ENCODE data around the gene ERN1.

- TF ChIP-seq, protein P1, sequence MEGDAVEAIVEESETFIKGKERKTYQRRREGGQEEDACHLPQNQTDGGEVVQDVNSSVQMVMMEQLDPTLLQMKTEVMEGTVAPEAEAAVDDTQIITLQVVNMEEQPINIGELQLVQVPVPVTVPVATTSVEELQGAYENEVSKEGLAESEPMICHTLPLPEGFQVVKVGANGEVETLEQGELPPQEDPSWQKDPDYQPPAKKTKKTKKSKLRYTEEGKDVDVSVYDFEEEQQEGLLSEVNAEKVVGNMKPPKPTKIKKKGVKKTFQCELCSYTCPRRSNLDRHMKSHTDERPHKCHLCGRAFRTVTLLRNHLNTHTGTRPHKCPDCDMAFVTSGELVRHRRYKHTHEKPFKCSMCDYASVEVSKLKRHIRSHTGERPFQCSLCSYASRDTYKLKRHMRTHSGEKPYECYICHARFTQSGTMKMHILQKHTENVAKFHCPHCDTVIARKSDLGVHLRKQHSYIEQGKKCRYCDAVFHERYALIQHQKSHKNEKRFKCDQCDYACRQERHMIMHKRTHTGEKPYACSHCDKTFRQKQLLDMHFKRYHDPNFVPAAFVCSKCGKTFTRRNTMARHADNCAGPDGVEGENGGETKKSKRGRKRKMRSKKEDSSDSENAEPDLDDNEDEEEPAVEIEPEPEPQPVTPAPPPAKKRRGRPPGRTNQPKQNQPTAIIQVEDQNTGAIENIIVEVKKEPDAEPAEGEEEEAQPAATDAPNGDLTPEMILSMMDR (IDR thresholded peaks at IDR 0.05 in 4 of 5, conservative IDR thresholded peaks at IDR 0.05 in 1 of 5): no peak
- TF ChIP-seq POLR2A (IDR thresholded peaks at IDR 0.05): no peak
Measured at GRCh38 chr17:64081802-64082799, 47.8 kb downstream of the ERN1 start.

All from gastrocnemius medialis (tissue), 4 donors.